Measurements from ENCODE around the gene SIK3. TPM values are rescaled to one million over a fixed set of nuclear protein-coding genes. Genes with fewer than 3 reads are reported as not detected.

Gene SIK3
- polyA plus RNA-seq, 1 experiment = 9.0 TPM

- Histone ChIP-seq H3K27ac (ENCODE audit: low read depth, low read length) (no peak overlapping the region), H3K4me3 (ENCODE audit: low read depth, low read length) (no peak overlapping the region), H3K27me3 (ENCODE audit: control insufficient read depth, insufficient read depth, low read length) (peaks cover 9% of the 10 kb centered on the region), H3K9me3 (ENCODE audit: control insufficient read depth, insufficient read depth, low read length) (no peaks in the 10 kb centered on the region)
- CTCF ChIA-PET = no interaction called here
- no peak for DNase-seq (ENCODE audit: low read depth, low spot score)
- POLR2A ChIA-PET = no interaction called here
- no peak for TF ChIP-seq CTCF (IDR thresholded peaks at IDR 0.05; ENCODE audit: low read depth, low read length)
These were observed 279.2 kb downstream of the SIK3 start for GRCh38 chr11:116819049-116819448.

- DNase-seq (ENCODE audit: low read depth, low spot score) = no peak
- POLR2A ChIA-PET = no interaction called here
- peaks cover 7% of the 10 kb centered on the region for H3K27me3 ChIP-seq (ENCODE audit: control insufficient read depth, insufficient read depth, low read length)
- no peak overlapping the region for H3K27ac ChIP-seq (ENCODE audit: low read depth, low read length)
- CTCF ChIA-PET = interaction anchor here (2.6 kb wide), 1 partner anchor 24 kb away, joined by 12 read pairs; the partner anchor contains the start of gene APOA5
- TF ChIP-seq CTCF (IDR thresholded peaks at IDR 0.05; ENCODE audit: low read depth, low read length) = no peak
- no peaks in the 10 kb centered on the region for H3K9me3 ChIP-seq (ENCODE audit: control insufficient read depth, insufficient read depth, low read length)
- H3K4me3 ChIP-seq (ENCODE audit: low read depth, low read length) = no peak overlapping the region
These were observed 283.7 kb downstream of the SIK3 start for GRCh38 chr11:116814502-116814901.

GRCh38 chr11:116813781-116814471, 284.3 kb downstream of the SIK3 start:
- Histone ChIP-seq H3K27ac (ENCODE audit: low read depth, low read length) (no peak overlapping the region), H3K9me3 (ENCODE audit: control insufficient read depth, insufficient read depth, low read length) (no peaks in the 10 kb centered on the region), H3K4me3 (ENCODE audit: low read depth, low read length) (no peak overlapping the region), H3K27me3 (ENCODE audit: control insufficient read depth, insufficient read depth, low read length) (peaks cover 7% of the 10 kb centered on the region)
- no peak for DNase-seq (ENCODE audit: low read depth, low spot score)
- CTCF ChIA-PET = interaction anchor here (1.7 to 2.6 kb wide), 2 partner anchors 22 to 23 kb away, joined by 6 to 12 read pairs; partner anchors contain the start of gene APOA5
- POLR2A ChIA-PET = interaction anchor here (0.6 kb wide), 1 partner anchor 11 kb away, joined by 5 read pairs; no protein-coding TSS in a partner anchor
- TF ChIP-seq CTCF (IDR thresholded peaks at IDR 0.05; ENCODE audit: low read depth, low read length) = no peak

GRCh38 chr11:116813170-116813569, 285.1 kb downstream of the SIK3 start:
- Histone ChIP-seq H3K4me3 (ENCODE audit: low read depth, low read length) (no peak overlapping the region), H3K27ac (ENCODE audit: low read depth, low read length) (no peak overlapping the region), H3K9me3 (ENCODE audit: control insufficient read depth, insufficient read depth, low read length) (no peaks in the 10 kb centered on the region), H3K27me3 (ENCODE audit: control insufficient read depth, insufficient read depth, low read length) (peaks cover 7% of the 10 kb centered on the region)
- DNase-seq (ENCODE audit: low read depth, low spot score) = no peak
- ChIA-PET POLR2A (no interaction called here), CTCF (interaction anchor here (1.7 kb wide), 1 partner anchor 23 kb away, joined by 6 read pairs; no protein-coding TSS in a partner anchor)
- TF ChIP-seq CTCF (IDR thresholded peaks at IDR 0.05; ENCODE audit: low read depth, low read length) = no peak

GRCh38 chr11:116812109-116812508, 286.1 kb downstream of the SIK3 start:
- TF ChIP-seq CTCF (IDR thresholded peaks at IDR 0.05; ENCODE audit: low read depth, low read length) = no peak
- H3K4me3 ChIP-seq (ENCODE audit: low read depth, low read length) = no peak overlapping the region
- DNase-seq (ENCODE audit: low read depth, low spot score) = no peak
- ChIA-PET CTCF (interaction anchor here (1.5 to 1.7 kb wide), 2 partner anchors 20 to 24 kb away, joined by 6 read pairs; partner anchors contain the start of gene APOA5), POLR2A (no interaction called here)
- no peak overlapping the region for H3K27ac ChIP-seq (ENCODE audit: low read depth, low read length)
- peaks cover 7% of the 10 kb centered on the region for H3K27me3 ChIP-seq (ENCODE audit: control insufficient read depth, insufficient read depth, low read length)
- no peaks in the 10 kb centered on the region for H3K9me3 ChIP-seq (ENCODE audit: control insufficient read depth, insufficient read depth, low read length)
